Activated naive CD4-positive, alpha-beta T cell treated with anti-CD3 and anti-CD28 coated beads, Interleukin-2, amount 50 U/mL, for 72 hours (primary cell): ENCODE data around the gene NR5A1. TPM values are rescaled to one million over a fixed set of nuclear protein-coding genes. Genes with fewer than 3 reads are reported as not detected.

ENCODE experiments used
- ATAC-seq, 2 donors: fragments of 150-1000 bp; cut with Tn5 transposase; 2 replicates each; pipeline ENCODE4 v1.10.0; 2021; ENCODE audit warnings: mild to moderate bottlenecking in 2 of 2, moderate library complexity in 2 of 2
- DNase-seq, 2 donors: peaks; one replicate each; pipeline ENCODE4 v3.0.0; 2021 to 2022; ENCODE audit warnings: low spot score in 2 of 2
- H3K27ac Mint-ChIP-seq, 2 donors: one replicate each; pipeline ENCODE4 v1.8.0; 2022; ENCODE audit warnings: mild to moderate bottlenecking in 2 of 2, mixed read lengths in 2 of 2
- H3K36me3 Mint-ChIP-seq, 2 donors: one replicate each; pipeline ENCODE4 v1.8.0; 2022; ENCODE audit warnings: mixed read lengths in 2 of 2
- H3K9me3 Mint-ChIP-seq, 2 donors: one replicate each; pipeline ENCODE4 v1.8.0; 2022; ENCODE audit warnings: mixed read lengths in 2 of 2
- total RNA-seq, 2 donors: library from RNA; stranded (reverse); gene quantifications; one replicate each; pipeline ENCODE4 v1.2.3, GENCODE V29; 2022

NR5A1 gene
- total RNA-seq, 2 donors from 2014 or later, result not detected

- ATAC-seq (no peak), DNase-seq (no peak)
- Mint-ChIP-seq H3K9me3 (no peaks in the 10 kb centered on the region), H3K27ac (no peak overlapping the region), H3K36me3 (peaks cover 6 to 7% of the 10 kb centered on the region in 2 donors)
These were observed 1.9 kb downstream of the NR5A1 start for GRCh38 chr9:124505006-124505900.

- H3K9me3 Mint-ChIP-seq, result no peaks in the 10 kb centered on the region
- DNase-seq (no peak), ATAC-seq (no peak)
- H3K27ac Mint-ChIP-seq, result no peak overlapping the region
- H3K36me3 Mint-ChIP-seq, result peaks cover 6 to 7% of the 10 kb centered on the region in 2 donors
These were observed 2.6 kb downstream of the NR5A1 start for GRCh38 chr9:124504530-124505005.

DNA sequence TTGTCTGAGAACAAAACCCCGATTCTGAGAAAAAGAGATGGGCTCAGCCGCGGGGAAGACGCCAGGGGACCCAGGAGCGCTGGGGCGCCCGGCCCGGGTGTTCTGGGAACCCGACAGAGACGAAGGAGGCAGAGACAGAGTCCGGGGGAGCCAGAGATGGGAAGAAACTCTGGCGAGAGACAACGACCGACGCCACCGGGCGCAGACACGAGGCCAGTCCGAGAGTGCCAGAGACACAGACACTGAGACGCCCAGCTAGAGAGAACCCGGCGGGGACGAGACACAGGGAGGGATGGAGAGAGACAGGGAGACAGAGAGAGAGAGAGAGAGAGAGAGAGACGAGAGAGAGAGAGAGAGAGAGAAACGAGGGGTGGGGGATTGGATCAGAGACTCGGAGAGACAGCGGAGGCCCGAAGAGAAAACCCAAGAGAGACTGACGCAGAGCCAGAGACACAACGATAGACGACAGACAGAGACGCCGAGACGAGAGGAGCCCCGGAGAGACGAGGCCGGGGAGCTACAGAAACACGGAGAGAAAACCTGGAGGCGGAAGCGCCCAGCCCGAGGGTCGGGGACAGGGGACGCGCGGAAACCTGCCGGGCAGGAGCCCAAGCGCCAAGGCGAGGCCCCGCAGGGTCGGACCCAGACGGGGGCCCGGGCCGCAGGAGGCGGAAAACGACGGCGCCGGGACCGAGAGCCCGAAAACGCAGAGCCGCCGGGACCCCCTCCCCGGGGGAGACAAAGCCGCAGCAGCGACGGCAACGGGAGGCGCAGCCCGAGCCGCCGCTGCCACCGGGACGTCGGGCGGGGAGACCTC, 3.3 kb downstream of the NR5A1 start:
- no peaks in the 10 kb centered on the region for H3K9me3 Mint-ChIP-seq
- no peak overlapping the region for H3K27ac Mint-ChIP-seq
- ATAC-seq, result peak in 1 of 2 donors; percentile 11
- H3K36me3 Mint-ChIP-seq, result peaks cover 6 to 7% of the 10 kb centered on the region in 2 donors
- no peak for DNase-seq

- DNase-seq (no peak), ATAC-seq (no peak)
- H3K36me3 Mint-ChIP-seq, result peaks cover 6 to 7% of the 10 kb centered on the region in 2 donors
- H3K9me3 Mint-ChIP-seq, result no peaks in the 10 kb centered on the region
- no peak overlapping the region for H3K27ac Mint-ChIP-seq
These were observed 4.2 kb downstream of the NR5A1 start for GRCh38 chr9:124502711-124503702.

DNA sequence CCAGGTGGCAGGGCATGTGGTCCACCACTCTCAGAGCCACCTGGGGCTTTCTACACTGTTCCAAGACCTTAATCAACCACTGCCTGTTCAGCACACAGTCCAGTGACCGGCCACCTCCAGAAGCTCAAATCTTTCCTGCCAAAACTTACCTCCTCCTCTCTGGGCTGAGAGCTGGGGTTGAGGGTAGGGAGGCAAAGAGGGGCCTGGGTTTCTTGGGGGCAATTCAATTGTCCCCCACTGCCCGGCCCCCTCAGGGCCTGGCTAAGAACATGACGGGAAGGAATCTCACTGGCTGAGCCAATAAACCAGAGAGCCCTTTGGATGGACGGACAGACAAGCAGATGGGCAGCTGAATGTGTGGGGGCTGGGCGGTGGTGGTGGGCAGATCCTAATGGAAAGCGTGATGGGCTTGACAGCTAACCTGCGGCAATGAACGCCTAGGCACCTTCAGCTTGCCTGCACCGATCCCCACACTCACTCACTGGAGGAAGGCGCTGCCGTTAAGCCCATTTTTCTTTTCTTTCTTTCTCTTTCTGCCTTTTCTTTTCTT, 5.4 kb downstream of the NR5A1 start:
- Mint-ChIP-seq H3K27ac (no peak overlapping the region), H3K36me3 (peaks cover 6 to 7% of the 10 kb centered on the region in 2 donors), H3K9me3 (no peaks in the 10 kb centered on the region)
- no peak for DNase-seq
- ATAC-seq, result no peak

- DNase-seq, result no peak
- no peaks in the 10 kb centered on the region for H3K9me3 Mint-ChIP-seq
- no peak overlapping the region for H3K27ac Mint-ChIP-seq
- peak in 1 of 2 donors; percentile 64 for ATAC-seq
- H3K36me3 Mint-ChIP-seq, result peaks cover 6 to 7% of the 10 kb centered on the region in 2 donors
These were observed 6.2 kb downstream of the NR5A1 start for GRCh38 chr9:124500796-124501611.

DNA sequence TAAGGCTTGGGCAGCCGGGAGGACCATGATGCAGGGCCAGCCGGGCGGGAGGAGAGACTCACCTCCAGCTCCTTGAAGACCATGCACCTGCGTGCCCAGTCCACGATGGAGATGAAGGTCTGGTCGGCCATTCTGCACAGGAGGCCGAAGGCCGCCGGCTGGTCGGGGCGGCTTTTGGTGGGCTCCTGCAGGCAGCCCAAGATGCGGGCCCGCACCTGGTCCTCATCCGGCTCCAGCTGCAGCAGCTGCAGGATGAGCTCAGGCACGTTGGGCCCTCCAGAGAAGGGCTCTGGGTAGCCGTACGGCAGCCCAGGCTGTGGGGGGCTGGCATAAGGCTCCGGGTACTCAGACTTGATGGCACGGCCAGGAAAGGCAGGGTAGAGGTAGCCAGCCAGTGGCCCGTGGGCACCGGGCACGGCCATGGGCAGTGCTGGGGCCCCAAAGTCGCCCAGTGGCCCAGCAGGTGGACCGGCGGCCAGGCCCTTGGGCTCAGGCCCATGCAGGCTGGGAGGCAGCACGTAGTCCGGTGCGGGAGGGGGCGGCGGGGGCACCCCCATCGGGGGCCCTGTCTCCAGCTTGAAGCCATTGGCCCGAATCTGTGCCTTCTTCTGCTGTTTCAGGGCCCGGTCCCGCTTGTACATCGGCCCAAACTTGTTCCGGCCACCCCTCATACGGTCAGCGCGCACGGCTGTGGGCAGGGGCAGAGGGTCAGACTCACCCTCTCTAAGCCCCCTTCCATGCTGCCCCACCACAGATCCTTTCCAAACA, 7.0 kb downstream of the NR5A1 start:
- ATAC-seq (no peak), DNase-seq (no peak)
- Mint-ChIP-seq H3K27ac (no peak overlapping the region), H3K9me3 (no peaks in the 10 kb centered on the region), H3K36me3 (peaks cover 6 to 7% of the 10 kb centered on the region in 2 donors)

GRCh38 chr9:124499216-124499615, 8.0 kb downstream of the NR5A1 start:
- H3K36me3 Mint-ChIP-seq, result peaks cover 6 to 7% of the 10 kb centered on the region in 2 donors
- DNase-seq (no peak), ATAC-seq (no peak)
- no peaks in the 10 kb centered on the region for H3K9me3 Mint-ChIP-seq
- H3K27ac Mint-ChIP-seq, result no peak overlapping the region

GRCh38 chr9:124498499-124499146, 8.6 kb downstream of the NR5A1 start:
- no peak for DNase-seq
- Mint-ChIP-seq H3K36me3 (peaks cover under 1 to 1% of the 10 kb centered on the region in 2 donors), H3K27ac (no peak overlapping the region), H3K9me3 (no peaks in the 10 kb centered on the region)
- ATAC-seq, result no peak

DNA sequence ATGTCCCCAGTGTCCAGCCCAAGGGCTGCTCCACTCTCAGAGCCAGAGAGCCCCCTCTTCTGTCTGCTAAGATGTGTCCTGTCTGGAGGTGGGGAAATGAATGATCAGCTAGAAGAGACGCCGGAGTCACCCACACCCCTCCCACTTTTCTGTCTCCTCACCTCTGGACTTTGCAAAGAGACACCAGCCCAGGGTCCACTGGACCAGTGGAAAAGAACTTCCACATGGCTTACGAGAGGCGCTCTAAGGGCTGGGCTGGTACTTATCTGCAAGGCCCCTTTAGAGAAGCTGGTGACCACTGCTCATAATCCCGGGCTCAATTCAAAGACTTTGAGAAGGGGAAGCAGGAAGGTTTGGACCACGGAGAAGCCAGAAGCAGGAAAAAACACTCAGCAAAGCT, 9.2 kb downstream of the NR5A1 start:
- Mint-ChIP-seq H3K27ac (peak overlapping the region in 1 of 2 donors; percentile 29), H3K9me3 (no peaks in the 10 kb centered on the region), H3K36me3 (no peaks in the 10 kb centered on the region)
- ATAC-seq, result no peak
- no peak for DNase-seq

- Mint-ChIP-seq H3K36me3 (no peaks in the 10 kb centered on the region), H3K9me3 (no peaks in the 10 kb centered on the region), H3K27ac (peak overlapping the region; percentile 29 to 50)
- no peak for DNase-seq
- no peak for ATAC-seq
These were observed 9.8 kb downstream of the NR5A1 start for GRCh38 chr9:124497441-124497840.

DNA sequence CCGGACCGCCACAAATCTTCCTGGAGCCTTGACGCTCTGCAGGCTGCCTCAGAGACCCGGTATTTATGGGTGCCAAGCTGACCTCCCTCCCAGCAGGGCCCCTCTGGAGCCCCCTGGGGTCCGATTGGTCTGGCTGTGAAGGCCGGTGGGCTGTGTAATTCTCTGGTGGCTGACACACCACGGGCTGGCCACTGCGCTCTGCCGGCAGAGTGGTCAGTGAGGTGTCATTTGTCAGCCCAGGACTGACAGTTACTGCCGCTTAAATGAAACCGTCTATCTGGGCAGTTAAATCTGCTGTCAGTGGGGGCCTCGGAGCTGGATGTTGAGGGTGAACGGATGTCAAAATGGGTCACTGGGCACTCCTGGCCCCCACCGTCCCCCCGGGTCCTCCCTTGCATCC, 10.7 kb downstream of the NR5A1 start:
- ATAC-seq, result no peak
- no peak overlapping the region for H3K27ac Mint-ChIP-seq
- no peaks in the 10 kb centered on the region for H3K36me3 Mint-ChIP-seq
- no peaks in the 10 kb centered on the region for H3K9me3 Mint-ChIP-seq
- DNase-seq, result no peak

- Mint-ChIP-seq H3K27ac (peak overlapping the region in 1 of 2 donors; percentile 2), H3K9me3 (no peaks in the 10 kb centered on the region), H3K36me3 (no peaks in the 10 kb centered on the region)
- ATAC-seq (no peak), DNase-seq (no peak)
These were observed 11.1 kb downstream of the NR5A1 start for GRCh38 chr9:124496075-124496449.
